GM21825 (cell line): ENCODE data around the gene ANKH.
A peak's percentile ranks its signal among the peaks of the same experiment; 100 is the strongest.

Experiments used
- ATAC-seq: cut with Tn5 transposase; IDR thresholded peaks from one replicate; pipeline ENCODE4 v1.9.1; 2021; ENCODE audit warnings: mild to moderate bottlenecking, moderate library complexity; ENCODE audit not compliant: unreplicated experiment

ANKH gene

GRCh38 chr5:14698495-14698894 lies 173.1 kb downstream of the ANKH start:
- ATAC-seq: no peak

DNA sequence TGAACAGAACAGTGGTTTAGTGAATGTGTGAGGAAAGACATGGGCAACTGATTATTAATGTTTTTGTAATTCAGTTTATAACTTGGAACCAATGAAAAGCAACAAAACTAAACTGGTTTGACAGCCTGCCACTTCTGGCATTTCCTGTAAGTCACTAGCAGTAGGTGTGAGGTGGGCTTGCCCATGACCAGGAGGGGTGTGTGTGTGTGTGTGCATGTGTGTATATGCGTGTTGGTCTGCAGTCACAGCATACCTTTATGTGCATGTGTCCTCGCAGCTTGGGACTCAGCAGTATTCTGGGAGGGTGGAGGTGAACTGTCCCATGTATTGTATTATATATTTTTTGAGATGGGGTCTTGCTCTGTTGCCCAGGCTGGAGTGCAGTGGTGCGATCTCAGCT lies 174.7 kb downstream of the ANKH start:
- no peak for ATAC-seq

DNA sequence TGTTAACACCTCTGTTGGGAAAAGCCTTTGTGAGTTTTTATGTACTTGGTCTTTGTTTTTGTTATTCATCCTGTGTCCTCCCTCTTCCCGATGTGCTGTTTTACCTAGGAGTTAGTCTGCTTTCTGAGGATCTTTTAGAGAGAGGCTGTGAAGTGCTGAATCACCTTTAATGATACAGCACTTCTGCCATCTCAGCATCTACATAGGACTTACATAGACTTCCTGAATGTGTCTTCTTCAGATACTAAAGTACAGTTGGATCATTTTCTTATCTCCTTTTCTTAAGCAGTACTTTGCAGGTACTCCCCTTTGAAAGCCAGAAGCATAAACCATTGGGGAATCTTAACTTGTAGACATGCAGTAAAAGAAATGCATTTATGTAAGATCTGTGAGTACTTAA lies 175.5 kb downstream of the ANKH start:
- ATAC-seq: no peak

GRCh38 chr5:14695152-14695551 lies 176.4 kb downstream of the ANKH start:
- ATAC-seq: no peak

GRCh38 chr5:14693070-14693469 lies 178.5 kb downstream of the ANKH start:
- ATAC-seq: no peak

GRCh38 chr5:14687023-14687665 lies 184.4 kb downstream of the ANKH start:
- no peak for ATAC-seq

- ATAC-seq: no peak
These were observed 185.1 kb downstream of the ANKH start for GRCh38 chr5:14686517-14686916.

- ATAC-seq: peak; percentile 87
These were observed 185.8 kb downstream of the ANKH start for GRCh38 chr5:14685757-14686156.

- no peak for ATAC-seq
These were observed 186.8 kb downstream of the ANKH start for GRCh38 chr5:14684757-14685156.

- ATAC-seq: no peak
These were observed 187.6 kb downstream of the ANKH start for GRCh38 chr5:14683906-14684455.

- ATAC-seq: no peak
These were observed 190.3 kb downstream of the ANKH start for GRCh38 chr5:14681236-14681752.

- no peak for ATAC-seq
These were observed 192.0 kb downstream of the ANKH start for GRCh38 chr5:14679595-14679994.

DNA sequence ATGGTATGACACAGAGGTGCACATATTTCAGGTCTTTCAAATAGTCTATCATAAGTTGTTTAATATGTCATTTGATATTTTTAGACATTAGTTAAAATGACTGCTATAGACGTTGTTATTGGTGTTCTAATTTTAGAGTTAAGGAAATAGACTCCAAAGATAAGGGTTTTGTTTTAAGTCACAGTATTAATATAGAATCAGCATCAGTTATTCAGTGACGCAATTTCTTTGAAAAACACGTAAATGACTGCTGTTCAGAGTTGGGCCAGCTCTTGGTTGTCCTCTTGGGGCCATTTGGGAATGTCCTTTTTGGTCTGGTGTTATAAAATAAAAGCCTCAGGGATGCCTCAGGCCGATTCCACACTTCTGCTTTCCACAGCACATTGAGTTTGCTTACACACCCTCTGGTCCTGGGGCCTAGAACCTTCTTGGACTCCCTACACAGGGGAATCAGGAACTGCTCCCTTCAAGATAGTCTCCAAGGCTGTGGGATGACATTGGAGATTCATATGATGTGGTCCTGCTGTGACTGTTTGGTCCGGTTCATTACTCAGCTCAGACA lies 192.7 kb downstream of the ANKH start:
- no peak for ATAC-seq

DNA sequence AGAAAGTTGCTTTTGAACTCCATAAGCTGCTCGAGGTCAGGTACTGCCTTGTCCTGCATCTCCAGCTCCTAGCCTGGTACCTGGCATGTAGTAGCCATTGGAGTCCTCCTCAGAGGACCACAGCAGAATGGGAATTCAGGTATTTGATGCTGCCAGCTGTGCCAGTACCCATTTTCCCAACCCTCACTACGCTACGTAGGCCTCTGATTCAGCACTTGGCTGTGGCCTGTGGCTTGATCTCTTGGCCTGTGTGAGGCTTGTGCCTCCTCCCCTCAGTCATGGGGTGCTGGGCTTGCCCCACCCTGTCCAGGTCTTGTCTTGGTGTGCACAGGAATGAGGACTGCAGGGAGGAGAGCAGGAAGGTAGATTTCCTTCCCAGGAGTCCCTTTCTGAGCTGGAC lies 195.3 kb downstream of the ANKH start:
- ATAC-seq: peak; percentile 51

DNA sequence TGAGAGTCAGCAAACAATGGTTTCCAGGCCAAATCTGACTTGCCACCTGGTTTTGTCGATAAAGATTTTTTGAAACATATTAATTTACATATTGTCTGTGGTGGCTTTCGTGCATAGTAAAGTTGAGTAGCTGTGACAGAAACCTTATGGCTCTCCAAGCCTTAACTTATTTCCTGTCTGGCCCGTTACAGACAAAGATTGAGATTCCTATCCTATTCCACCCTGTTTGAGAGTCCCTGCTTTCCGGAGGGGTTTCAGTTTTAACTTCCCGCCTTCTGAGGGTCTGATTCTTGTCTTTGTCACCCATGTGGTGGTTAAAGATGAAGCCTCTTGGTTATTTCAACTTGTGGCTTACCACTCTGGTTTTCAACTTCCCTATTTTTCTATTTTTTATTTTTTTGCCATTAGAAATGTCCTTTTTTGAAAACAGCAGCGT lies 195.7 kb downstream of the ANKH start:
- peak; percentile 37 for ATAC-seq

DNA sequence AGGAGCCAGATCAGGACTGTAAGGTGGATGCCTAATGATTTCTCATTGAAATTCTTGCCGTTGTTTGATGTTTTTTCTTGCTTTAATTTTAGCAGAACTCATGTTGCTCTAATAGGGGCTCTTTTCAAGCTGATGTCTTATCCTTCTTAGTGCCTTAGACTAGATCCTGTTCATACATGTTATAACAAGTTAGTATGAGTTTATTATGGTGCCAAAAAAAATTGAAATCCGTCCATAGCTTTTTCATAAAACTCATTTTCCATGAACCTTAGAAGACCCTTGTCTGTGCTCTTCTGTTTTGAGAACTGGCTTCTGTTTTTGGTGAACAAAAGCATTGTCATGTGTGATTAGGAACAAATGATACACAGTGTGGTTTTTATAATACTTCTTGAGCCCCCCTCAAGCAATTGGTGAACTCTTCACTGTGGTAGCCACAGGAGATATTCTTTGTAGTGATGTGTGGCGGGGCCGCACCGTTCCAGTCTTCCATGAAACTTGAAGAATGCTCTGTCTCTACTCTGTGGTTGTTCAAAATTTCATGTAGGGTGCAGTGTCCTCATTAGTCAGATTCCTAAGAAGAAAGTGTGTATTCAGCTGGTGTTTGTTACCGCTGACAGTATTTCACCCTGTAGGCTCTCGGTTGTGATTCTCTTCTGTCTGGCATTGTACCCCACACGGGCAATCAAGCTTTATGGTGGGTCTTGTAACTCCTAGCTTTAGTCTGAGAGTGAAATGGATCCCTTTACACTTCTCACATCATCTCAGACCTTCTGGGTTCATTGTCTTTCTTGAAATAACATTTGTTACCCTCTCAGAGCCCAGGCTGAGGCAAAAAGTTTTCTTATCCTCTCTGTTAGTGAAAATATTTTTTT lies 196.4 kb downstream of the ANKH start:
- ATAC-seq: no peak

DNA sequence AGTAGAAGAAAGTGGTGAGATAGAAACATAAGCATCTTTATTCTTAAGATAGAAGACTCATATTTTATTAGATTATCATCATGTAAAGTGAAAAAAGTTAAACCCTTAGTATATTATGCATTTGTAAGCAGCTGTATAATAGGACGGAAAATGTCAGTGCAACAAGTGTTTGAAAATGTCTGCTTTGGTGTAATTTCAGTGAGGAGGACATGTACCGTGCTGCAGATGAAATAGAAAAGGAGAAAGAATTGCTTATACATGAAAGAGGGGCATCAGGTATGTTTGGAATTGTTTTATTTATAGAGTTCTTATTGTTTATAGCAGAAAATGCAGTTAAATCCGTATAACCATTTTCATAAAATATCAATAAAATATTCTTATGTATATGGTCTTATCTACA lies 198.1 kb downstream of the ANKH start:
- no peak for ATAC-seq

DNA sequence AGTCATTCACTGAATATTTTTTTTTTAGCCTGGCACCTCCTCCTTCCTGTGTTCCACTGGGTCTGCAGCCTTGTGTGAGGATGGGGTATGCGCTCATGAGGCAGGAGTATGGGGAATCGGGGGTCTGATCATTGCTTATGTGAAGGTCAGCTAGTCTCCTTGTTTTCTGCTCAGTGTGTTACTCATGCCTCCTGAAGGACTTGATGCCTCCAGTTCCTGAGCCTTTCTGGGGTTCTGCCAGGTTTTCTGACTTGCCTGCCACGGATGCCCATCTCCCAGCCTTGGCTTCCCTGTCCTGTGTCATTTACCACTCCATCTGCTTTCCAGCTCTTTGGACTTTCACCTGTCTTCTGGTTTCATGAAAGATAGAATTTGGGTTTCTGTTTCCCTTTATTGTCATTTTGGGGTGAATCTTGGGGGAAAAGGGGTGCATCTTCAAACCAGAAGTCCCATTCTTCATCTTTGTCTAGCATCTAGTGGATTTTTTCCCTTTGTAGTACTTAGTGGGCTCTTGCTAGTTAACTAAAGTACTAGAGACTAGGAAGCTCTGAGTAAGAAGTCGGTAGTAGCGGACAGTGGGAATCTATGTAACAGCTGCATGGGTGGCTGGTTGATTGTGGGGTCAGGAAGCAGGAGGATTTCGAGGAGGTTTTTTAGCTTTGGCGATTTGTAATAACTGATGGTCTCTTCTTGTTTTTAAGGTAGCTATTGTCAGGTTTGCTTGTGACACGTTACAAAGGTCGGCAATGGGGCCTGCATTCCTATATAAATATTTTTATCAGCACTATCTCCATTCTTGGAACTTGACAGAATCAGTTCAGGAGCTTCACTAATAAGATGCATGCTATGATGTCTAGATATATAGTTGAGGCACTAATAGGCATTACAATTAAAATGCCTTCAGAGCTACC lies 198.8 kb downstream of the ANKH start:
- no peak for ATAC-seq

GRCh38 chr5:14672082-14672481 lies 199.5 kb downstream of the ANKH start:
- ATAC-seq: no peak

- ATAC-seq: no peak
These were observed 200.2 kb downstream of the ANKH start for GRCh38 chr5:14671414-14671813.
